Endothelial cell (in vitro differentiated cells): ENCODE data around the gene MCF2. TPM values are rescaled to one million over a fixed set of nuclear protein-coding genes. Genes with fewer than 3 reads are reported as not detected.
"Not testable (repeated sequence)": the region's sequence is repeated elsewhere in the genome, so short reads cannot be mapped to it uniquely, and the experiment has no call there.

Experiments used
- DNase-seq: peaks from one replicate; pipeline ENCODE4 v3.0.0; 2021; ENCODE audit warnings: low spot score
- H3K27ac Mint-ChIP-seq: one replicate; pipeline ENCODE4 v1.8.0; 2021; ENCODE audit warnings: mixed read lengths, inconsistent platforms; ENCODE audit not compliant: unreplicated experiment
- H3K27me3 Mint-ChIP-seq: one replicate; pipeline ENCODE4 v1.8.0; 2021; ENCODE audit warnings: mild to moderate bottlenecking, moderate library complexity, mixed read lengths, inconsistent platforms; ENCODE audit not compliant: unreplicated experiment
- H3K36me3 Mint-ChIP-seq: one replicate; pipeline ENCODE4 v1.8.0; 2021; ENCODE audit warnings: mild to moderate bottlenecking, low read depth, mixed read lengths, inconsistent platforms; ENCODE audit not compliant: unreplicated experiment
- H3K4me1 Mint-ChIP-seq: one replicate; pipeline ENCODE4 v1.8.0; 2021; ENCODE audit warnings: mild to moderate bottlenecking, mixed read lengths, inconsistent platforms; ENCODE audit not compliant: unreplicated experiment
- H3K4me3 Mint-ChIP-seq: one replicate; pipeline ENCODE4 v1.8.0; 2021; ENCODE audit warnings: mild to moderate bottlenecking, mixed read lengths, inconsistent platforms; ENCODE audit not compliant: unreplicated experiment
- H3K9me3 Mint-ChIP-seq: one replicate; pipeline ENCODE4 v1.8.0; 2021; ENCODE audit warnings: mixed read lengths, inconsistent platforms; ENCODE audit not compliant: unreplicated experiment
- total RNA-seq: library from RNA; stranded (reverse); fragmentation: NEBNext Ultra II Directional; extraction: Animal tissue kit (Norgen Biotek cat#: 25700); gene quantifications from one replicate; pipeline ENCODE4 v1.2.1, GENCODE V29; 2021; ENCODE audit not compliant: unreplicated experiment
- TF ChIP-seq, protein P1 (sequence below): fragments of 200-600 bp; sonication (generic); IDR thresholded peaks from one replicate; pipeline ENCODE4 v1.5.0; 2021; ENCODE audit warnings: antibody characterized with exemption; ENCODE audit not compliant: unreplicated experiment

The MCF2 gene
- total RNA-seq, 1 donor from 2014 or later = 0.67 TPM

DNA sequence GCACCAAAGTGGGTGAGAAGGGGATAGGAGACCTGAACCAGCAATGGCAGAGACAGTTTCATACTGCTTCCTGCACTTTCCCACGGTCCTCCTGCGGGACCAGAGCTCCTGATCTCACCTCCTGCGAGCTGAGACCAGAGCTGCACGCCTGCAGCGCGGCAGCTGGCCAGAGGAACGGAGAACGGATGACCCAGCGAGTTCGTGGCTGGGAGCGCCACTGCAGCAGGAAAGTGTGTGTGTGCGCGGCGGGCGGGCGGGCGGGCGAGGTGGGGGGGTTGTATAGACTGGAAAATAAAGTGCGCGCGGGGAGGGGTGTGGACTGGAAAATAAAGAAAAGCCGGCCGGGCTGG lies 16.5 kb downstream of the MCF2 start:
- Mint-ChIP-seq H3K27me3 (peaks cover 5% of the 10 kb centered on the region), H3K4me1 (peaks cover 2% of the 10 kb centered on the region), H3K27ac (no peak overlapping the region), H3K4me3 (peak overlapping the region; percentile 69), H3K9me3 (no peaks in the 10 kb centered on the region), H3K36me3 (no peaks in the 10 kb centered on the region)
- peak; percentile 9 for DNase-seq
- TF ChIP-seq, protein P1, sequence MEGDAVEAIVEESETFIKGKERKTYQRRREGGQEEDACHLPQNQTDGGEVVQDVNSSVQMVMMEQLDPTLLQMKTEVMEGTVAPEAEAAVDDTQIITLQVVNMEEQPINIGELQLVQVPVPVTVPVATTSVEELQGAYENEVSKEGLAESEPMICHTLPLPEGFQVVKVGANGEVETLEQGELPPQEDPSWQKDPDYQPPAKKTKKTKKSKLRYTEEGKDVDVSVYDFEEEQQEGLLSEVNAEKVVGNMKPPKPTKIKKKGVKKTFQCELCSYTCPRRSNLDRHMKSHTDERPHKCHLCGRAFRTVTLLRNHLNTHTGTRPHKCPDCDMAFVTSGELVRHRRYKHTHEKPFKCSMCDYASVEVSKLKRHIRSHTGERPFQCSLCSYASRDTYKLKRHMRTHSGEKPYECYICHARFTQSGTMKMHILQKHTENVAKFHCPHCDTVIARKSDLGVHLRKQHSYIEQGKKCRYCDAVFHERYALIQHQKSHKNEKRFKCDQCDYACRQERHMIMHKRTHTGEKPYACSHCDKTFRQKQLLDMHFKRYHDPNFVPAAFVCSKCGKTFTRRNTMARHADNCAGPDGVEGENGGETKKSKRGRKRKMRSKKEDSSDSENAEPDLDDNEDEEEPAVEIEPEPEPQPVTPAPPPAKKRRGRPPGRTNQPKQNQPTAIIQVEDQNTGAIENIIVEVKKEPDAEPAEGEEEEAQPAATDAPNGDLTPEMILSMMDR = no peak

DNA sequence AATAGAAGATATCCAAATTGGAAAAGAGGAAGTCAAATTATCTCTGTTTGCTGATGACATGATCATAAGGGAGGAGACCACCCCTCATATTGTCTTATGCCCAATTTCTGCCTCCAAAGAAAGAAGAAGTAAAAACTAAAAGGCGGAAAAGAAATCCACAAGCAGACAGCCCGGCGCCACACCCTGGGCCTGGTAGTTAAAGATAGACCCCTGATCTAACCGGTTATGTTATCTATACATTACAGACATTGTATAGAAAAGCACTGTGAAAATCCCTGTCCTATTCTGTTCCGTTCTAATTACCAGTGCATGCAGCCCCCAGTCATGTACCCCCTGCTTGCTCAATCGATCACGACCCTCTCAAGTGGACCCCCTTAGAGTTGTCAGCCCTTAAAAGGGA lies 22.8 kb downstream of the MCF2 start:
- not testable (repeated sequence) for DNase-seq, H3K36me3 Mint-ChIP-seq, H3K27me3 Mint-ChIP-seq, H3K4me3 Mint-ChIP-seq, H3K9me3 Mint-ChIP-seq, H3K4me1 Mint-ChIP-seq, H3K27ac Mint-ChIP-seq

DNA sequence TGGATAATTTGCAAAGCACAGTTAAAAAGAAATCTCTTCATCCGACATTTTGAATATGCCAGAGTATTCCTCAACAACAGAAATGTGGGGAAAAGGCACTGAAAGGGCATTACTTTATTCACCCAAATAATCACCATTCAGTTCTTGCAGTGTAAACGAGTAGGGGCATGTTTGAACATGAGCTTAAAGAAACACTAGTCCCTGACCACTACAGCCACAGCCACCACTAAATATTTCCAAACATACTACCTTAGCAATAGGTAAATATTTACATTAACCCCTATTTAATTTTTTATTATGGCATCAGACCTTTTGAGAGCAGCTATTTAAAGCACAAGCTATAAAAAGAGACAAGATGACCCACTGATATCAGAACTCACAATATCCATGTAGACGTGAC lies 27.6 kb downstream of the MCF2 start:
- Mint-ChIP-seq H3K9me3 (no peaks in the 10 kb centered on the region), H3K27ac (no peak overlapping the region), H3K4me3 (no peak overlapping the region), H3K36me3 (no peaks in the 10 kb centered on the region), H3K4me1 (no peaks in the 10 kb centered on the region), H3K27me3 (no peaks in the 10 kb centered on the region)
- TF ChIP-seq, protein P1 = no peak
- DNase-seq = no peak

DNA sequence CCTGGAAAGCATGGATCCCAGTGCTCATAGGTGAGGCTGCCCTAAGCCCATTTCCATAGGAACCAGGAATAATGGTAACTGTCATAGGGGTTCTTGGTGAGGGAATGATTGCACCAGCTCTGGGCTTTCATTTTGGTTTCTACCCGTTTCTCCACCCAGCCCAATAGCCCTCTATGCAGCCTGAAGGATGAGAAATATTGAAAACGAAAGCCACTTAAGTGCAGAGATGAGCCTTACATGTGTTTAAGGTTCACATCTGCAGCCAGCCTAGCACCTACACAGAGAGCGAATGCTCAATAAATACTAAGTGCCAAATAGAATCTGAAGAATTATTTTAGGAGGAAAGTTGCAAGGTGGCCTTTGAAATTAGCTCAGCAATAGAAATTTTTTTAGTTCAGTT lies 60.4 kb downstream of the MCF2 start:
- Mint-ChIP-seq H3K27me3 (no peaks in the 10 kb centered on the region), H3K4me3 (no peak overlapping the region), H3K27ac (no peak overlapping the region), H3K4me1 (no peaks in the 10 kb centered on the region), H3K36me3 (no peaks in the 10 kb centered on the region), H3K9me3 (no peaks in the 10 kb centered on the region)
- TF ChIP-seq, protein P1 = no peak
- no peak for DNase-seq

DNA sequence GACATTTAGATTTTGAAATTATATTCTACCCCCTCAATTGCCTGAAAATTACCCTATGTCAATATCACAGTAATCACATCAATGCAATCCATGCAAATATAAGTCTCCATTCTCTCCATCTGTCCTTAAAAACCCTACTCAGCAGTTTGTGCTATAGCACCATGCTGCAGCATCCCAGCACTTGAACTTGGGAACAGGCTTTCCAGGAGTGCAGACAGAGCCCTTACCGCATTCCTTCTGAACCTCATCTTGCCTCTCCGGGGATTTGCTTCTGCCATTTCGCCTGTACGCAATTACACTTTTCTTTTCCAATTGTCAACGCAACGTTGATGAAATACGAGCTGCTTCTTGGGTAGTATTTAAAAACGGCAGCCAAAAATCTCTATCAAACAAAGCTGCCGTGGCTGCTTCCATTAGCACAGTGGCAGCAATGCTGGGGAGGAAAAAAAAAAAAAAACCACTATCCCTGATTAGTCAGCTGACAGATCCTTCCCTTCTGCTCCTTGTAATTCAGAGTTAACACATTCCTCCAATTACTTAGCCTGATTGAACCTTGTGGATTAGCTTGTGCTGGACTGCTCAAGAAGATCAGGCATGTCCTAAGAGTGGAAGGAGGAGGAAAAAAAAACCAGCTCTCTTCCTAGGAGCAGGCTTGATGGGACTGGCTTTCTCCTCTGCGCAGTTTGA lies 65.6 kb downstream of the MCF2 start:
- DNase-seq = no peak
- Mint-ChIP-seq H3K36me3 (no peaks in the 10 kb centered on the region), H3K4me1 (no peaks in the 10 kb centered on the region), H3K27ac (no peak overlapping the region), H3K27me3 (no peaks in the 10 kb centered on the region), H3K4me3 (no peak overlapping the region), H3K9me3 (no peaks in the 10 kb centered on the region)
- TF ChIP-seq, protein P1 = no peak
